ENCODE data around the gene MFNG. TPM values are rescaled to one million over a fixed set of nuclear protein-coding genes. Genes with fewer than 3 reads are reported as not detected.

The MFNG gene
- total RNA-seq, 2 donors from 2014 or later: 4.4 to 7.3 TPM

DNA sequence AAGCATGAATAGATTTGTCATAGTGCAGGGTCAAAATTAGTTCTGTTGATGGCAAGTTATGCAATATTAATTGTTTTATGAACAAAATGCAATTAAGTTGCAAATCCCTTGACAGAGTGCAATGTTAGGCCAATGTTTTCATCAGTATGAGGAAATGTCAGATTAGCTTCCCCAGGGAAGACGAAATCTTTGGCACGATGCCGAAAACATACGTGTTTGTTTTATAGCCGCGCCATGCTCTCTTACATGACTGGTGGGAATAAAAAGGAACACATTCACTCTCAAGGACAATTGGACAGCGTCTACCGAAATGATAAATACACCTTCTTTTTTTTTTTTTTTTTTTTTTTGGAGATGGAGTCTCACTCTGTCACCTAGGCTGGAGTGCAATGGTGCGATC lies 27.0 kb downstream of the MFNG start:
- no peak for DNase-seq (ENCODE audit: low spot score)
- Histone ChIP-seq H3K4me1 (replicated peaks) (no peaks in the 10 kb centered on the region), H3K27me3 (replicated peaks; ENCODE audit: insufficient read depth) (no peaks in the 10 kb centered on the region), H3K27ac (no peak overlapping the region), H3K9me3 (no peaks in the 10 kb centered on the region), H3K36me3 (no peaks in the 10 kb centered on the region), H3K4me3 (no peak overlapping the region)
- intact Hi-C loops (cut with DNase I): loop anchor here (5.0 kb wide), 1 partner anchor 142 kb away; no protein-coding TSS in a partner anchor
- WGBS: 60% methylated on average over 9 of the region's 9 CpGs
- TF ChIP-seq POLR2AphosphoS5 (IDR thresholded peaks at IDR 0.05) (no peak), POLR2A (IDR thresholded peaks at IDR 0.05) (no peak)
- TF ChIP-seq, protein P1, sequence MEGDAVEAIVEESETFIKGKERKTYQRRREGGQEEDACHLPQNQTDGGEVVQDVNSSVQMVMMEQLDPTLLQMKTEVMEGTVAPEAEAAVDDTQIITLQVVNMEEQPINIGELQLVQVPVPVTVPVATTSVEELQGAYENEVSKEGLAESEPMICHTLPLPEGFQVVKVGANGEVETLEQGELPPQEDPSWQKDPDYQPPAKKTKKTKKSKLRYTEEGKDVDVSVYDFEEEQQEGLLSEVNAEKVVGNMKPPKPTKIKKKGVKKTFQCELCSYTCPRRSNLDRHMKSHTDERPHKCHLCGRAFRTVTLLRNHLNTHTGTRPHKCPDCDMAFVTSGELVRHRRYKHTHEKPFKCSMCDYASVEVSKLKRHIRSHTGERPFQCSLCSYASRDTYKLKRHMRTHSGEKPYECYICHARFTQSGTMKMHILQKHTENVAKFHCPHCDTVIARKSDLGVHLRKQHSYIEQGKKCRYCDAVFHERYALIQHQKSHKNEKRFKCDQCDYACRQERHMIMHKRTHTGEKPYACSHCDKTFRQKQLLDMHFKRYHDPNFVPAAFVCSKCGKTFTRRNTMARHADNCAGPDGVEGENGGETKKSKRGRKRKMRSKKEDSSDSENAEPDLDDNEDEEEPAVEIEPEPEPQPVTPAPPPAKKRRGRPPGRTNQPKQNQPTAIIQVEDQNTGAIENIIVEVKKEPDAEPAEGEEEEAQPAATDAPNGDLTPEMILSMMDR (IDR thresholded peaks at IDR 0.05): no peak

DNA sequence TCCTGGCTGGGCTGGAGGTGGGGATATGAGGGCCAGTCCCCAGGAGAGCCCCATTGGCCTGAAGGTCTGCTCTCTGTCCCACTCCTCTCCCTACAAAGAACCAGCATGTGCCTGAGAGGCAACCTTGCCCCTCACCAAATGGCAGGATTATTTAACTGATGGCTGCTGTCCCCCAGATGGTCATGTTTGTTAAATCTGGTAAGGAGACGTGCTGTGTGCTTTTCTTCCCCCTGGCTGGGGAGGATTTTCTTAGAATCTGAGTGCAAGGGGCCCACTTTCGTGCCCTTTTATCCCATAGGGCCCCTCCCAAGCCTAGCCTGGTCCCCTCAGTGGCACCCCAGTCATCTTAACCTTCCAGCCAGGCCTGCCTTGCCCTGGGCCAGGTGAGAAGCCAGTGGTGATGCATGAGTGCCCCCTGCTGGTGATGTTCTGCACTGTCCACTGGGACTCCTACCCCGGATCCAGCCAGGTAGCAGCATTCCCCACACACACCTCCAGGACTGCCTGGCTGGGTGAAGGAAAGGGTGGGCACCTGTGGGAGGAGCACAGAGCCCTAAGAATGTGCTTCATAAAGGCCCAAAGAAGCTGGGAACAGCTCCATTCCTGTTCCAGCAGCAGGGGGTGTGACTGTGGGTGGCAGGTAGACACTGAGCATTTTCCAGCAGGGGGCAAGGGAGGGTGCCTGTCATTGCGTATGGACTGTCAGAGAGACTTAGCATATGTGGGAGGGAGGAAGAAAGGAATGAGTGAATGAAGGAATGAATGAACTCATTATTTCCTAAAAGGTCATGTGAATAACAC lies 28.9 kb downstream of the MFNG start:
- Histone ChIP-seq H3K27ac (no peak overlapping the region), H3K27me3 (replicated peaks; ENCODE audit: insufficient read depth) (no peaks in the 10 kb centered on the region), H3K36me3 (no peaks in the 10 kb centered on the region), H3K9me3 (no peaks in the 10 kb centered on the region), H3K4me1 (replicated peaks) (no peaks in the 10 kb centered on the region), H3K4me3 (no peak overlapping the region)
- TF ChIP-seq, protein P1 (IDR thresholded peaks at IDR 0.05): peak; percentile 81 to 94 (median 86)
- TF ChIP-seq POLR2AphosphoS5 (IDR thresholded peaks at IDR 0.05) (peak; percentile 9), POLR2A (IDR thresholded peaks at IDR 0.05) (no peak)
- 40% methylated on average over 4 of the region's 4 CpGs for WGBS
- DNase-seq (ENCODE audit: low spot score): peak; percentile 69
- intact Hi-C loops (cut with DNase I): loop anchor here (5.0 kb wide), 1 partner anchor 140 kb away; no protein-coding TSS in a partner anchor

DNA sequence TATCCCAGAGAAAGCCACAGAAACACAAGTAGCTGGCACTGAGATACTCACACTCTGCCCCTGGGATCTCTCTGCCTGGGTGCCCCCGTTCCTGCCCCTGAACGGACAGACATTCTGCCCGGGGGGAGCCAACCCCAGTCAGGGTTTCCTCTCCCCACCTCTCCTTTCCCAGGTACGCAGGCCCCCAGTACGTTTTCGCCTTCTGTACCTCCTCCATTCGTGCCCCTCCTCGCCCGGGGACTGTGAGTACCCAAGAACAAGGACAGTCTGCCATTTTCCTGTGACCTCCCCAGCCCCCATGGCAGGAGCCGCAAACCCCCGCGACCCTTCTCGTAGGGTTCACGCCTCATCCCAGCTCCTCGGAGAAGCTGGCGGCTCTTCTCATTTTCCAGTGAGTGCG lies 29.8 kb downstream of the MFNG start:
- H3K4me3 ChIP-seq: no peak overlapping the region
- 77% methylated on average over 17 of the region's 17 CpGs for WGBS
- TF ChIP-seq POLR2AphosphoS5 (IDR thresholded peaks at IDR 0.05) (no peak), POLR2A (IDR thresholded peaks at IDR 0.05) (no peak)
- TF ChIP-seq, protein P1 (IDR thresholded peaks at IDR 0.05): no peak
- no peak for DNase-seq (ENCODE audit: low spot score)
- H3K27ac ChIP-seq: no peak overlapping the region
- no peaks in the 10 kb centered on the region for H3K36me3 ChIP-seq
- intact Hi-C loops (cut with DNase I): loop anchor here (5.0 kb wide), 1 partner anchor 139 kb away; no protein-coding TSS in a partner anchor
- no peaks in the 10 kb centered on the region for H3K9me3 ChIP-seq
- H3K4me1 ChIP-seq (replicated peaks): no peaks in the 10 kb centered on the region
- H3K27me3 ChIP-seq (replicated peaks; ENCODE audit: insufficient read depth): no peaks in the 10 kb centered on the region

DNA sequence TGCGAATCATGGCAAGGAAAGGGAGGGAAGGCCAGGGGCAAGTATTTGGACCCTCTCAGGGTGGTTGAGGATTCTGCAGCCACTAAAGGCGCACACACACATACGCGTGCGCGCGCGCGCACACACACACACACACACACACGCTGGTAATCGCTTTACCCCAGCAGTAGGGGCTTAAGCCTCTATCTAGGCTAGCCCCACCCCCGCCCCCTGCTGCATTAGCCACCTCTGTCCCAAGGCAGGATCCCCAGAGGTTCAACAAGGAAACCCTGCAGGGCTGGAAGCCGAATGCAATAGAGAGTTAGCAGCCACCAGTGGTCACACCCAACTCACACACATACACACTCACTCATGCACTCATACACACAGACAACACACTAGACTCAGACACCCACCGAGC lies 30.3 kb downstream of the MFNG start:
- TF ChIP-seq POLR2AphosphoS5 (IDR thresholded peaks at IDR 0.05) (no peak), POLR2A (IDR thresholded peaks at IDR 0.05) (no peak)
- TF ChIP-seq, protein P1 (IDR thresholded peaks at IDR 0.05): no peak
- no peak for DNase-seq (ENCODE audit: low spot score)
- H3K36me3 ChIP-seq: no peaks in the 10 kb centered on the region
- H3K4me1 ChIP-seq (replicated peaks): no peaks in the 10 kb centered on the region
- H3K27ac ChIP-seq: no peak overlapping the region
- H3K9me3 ChIP-seq: no peaks in the 10 kb centered on the region
- no peak overlapping the region for H3K4me3 ChIP-seq
- WGBS: 83% methylated on average over 10 of the region's 14 CpGs
- intact Hi-C loops (cut with DNase I): loop anchor here (5.0 kb wide), 1 partner anchor 139 kb away; no protein-coding TSS in a partner anchor
- H3K27me3 ChIP-seq (replicated peaks; ENCODE audit: insufficient read depth): no peaks in the 10 kb centered on the region

All from prostate gland (tissue), 2 donors.